HG03575 (cell line): ENCODE data around the gene TSNAXIP1.
"Not testable (repeated sequence)": the region's sequence is repeated elsewhere in the genome, so short reads cannot be mapped to it uniquely, and the experiment has no call there.

Experiments used
- ATAC-seq: cut with Tn5 transposase; IDR thresholded peaks from one replicate; pipeline ENCODE4 v1.9.1; 2021; ENCODE audit not compliant: unreplicated experiment, insufficient number of reproducible peaks, low FRiP score; ENCODE audit errors: extremely low read depth

Gene TSNAXIP1

GRCh38 chr16:67848118-67848517, 41.4 kb downstream of the TSNAXIP1 start:
- ATAC-seq, result no peak

GRCh38 chr16:67853670-67854069, 47.0 kb downstream of the TSNAXIP1 start:
- no peak for ATAC-seq

- ATAC-seq, result no peak
Observed at GRCh38 chr16:67855789-67856188, 49.1 kb downstream of the TSNAXIP1 start.

DNA sequence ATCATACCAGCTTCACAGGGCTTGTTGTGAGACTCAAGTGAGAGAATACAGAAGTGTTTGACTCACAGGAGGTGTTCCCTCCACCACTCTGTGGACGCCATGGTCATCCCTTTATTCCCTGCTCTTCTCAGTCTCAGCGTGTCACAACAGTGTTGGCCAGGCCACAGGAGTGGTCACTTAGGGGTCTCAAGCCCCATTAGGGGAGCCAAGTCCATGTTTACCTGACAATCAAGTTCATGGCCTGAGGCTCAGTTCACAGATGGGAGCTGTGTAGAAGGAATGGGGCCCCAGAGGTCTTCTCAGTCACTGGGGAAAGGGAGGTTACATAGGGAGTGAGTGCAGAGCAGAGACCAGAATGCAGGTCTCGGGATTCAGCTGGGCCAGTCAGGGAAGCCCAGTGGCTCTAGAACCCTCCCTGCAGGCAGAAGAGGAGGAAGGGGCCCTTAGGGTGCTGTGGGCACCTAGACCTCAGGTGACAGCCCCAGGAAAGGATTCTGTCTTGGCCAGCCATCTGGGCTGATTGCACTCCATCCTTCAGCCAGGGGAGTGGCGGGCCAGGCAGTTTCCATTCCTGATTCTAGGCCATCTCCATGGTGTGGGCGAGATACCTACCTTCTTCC, 50.3 kb downstream of the TSNAXIP1 start:
- ATAC-seq, result no peak

- ATAC-seq, result no peak
Observed at GRCh38 chr16:67857547-67858233, 51.0 kb downstream of the TSNAXIP1 start.

- ATAC-seq, result no peak
Observed at GRCh38 chr16:67858500-67858899, 51.8 kb downstream of the TSNAXIP1 start.

DNA sequence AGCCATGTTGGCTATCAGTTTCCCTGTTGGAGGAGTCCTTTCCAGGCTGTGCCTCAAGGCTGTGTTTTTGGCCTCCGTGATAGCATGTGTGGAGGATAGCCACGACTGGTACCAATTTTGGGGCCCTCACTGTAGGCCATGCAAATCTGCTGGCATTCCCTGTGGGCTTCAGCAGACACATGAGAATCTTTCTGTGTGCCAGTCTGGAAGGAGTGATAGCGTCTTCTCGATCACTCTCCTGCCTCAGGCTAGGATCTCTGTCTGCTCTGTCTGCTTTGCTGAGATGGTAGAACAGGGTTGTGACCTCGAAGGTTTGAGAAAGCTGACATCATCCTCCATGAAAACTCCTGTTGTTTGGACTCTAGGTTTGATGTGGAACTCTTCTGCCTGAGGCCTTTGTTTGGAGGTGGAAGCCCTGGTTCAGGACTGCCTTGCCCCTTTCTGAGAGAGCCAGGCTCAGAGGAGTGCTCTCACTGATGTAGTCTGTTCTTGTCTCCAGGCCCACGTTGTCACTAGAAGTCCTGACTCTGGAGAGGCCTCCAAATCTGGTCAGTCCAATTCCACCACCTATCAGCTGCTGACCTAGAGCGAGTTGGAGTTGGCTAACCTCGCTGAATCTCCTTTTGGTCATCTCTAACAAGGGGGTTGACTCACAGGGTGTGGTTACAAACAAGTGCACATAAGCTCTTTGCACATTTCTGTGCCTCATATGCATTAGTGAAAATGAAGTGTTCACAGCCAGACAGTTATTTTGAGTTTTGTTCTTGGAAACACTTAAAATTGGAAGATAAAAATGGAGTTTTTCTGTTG, 54.1 kb downstream of the TSNAXIP1 start:
- no peak for ATAC-seq

DNA sequence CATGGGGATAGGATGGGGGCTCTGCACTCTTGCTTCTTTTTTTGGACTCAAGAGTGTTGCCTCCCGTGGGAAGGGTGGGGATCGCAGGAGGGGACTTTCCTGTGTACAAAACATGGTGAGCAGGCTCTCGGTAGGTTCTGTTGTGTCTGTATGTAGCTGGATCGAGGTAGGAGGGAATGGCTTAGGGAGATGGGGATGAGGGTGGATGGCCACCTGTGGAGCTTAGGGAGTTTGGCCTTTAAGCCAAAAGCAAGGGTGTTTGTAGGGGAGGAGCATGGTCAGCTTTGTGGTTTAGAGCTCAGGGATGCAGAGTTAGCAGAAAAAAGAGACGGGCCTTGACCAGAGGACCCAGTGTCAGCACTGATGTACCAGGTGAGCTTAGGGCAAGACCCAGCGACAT, 55.2 kb downstream of the TSNAXIP1 start:
- ATAC-seq, result no peak

DNA sequence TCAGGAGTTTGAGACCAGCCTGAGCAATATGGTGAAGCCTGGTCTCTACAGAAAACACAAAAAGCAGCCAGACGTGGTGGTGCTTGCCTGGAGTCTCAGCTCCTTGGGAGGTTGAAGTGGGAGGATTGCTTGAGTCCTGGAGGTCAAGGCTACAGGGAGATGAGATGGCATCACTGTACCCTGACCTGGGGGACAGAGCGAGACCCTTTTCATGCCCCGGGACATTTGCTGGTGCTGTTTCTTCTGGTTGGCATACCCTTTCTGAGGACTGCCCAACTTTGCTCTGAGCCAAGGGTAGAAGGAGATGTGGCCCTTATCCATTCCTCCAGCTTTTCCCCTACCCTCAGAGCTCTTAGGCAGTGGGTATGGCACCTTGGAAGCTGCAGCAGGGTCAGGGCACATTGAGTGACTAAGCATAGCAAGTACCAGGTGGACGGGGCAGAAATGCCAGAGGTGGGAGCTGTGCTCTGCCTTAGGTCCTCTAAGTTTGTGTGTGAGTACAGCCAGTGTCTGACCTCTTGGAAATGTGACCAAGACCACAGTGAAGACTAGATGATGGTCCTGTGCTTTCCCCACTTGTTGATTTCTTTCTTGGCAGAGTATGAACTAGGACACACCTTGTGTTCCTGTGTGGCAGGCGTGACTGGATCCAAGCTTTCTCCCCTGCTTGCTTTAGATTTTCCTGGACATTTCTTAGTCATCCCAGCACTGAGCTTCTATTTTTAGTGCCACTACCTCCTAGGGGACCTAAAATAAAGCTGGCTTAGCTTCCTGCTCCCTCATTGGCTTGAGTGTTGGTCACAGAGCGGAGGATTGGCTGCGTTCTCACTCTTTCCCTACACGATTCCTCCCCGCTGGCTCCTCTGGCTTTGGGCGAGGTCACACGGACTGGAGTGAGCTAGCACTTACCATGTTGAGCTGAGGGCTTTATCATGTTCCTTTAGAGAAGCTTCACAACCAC, 56.2 kb downstream of the TSNAXIP1 start:
- ATAC-seq, result no peak

- not testable (repeated sequence) for ATAC-seq
Observed at GRCh38 chr16:67864044-67864443, 57.4 kb downstream of the TSNAXIP1 start.

DNA sequence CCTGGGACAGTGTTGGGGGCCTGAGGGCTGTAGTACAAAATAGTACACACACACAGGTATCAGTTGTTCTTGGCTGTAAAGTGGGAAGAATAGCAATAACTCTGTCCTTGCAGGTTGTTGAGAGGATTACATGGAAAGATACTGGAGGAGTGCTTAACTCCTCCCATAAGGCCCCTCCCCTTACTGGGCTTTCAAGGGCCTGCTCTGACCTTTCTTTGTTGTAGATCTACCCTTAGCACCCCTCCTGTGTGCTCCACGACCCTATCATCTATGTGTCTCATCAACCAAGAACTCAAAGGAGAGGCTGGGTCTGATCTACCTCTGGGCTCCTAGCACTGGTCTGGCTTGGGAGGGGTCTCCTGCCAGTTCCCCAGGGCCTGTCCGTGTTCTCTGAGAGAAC, 57.9 kb downstream of the TSNAXIP1 start:
- no peak for ATAC-seq

- ATAC-seq, result no peak
Observed at GRCh38 chr16:67865318-67865717, 58.6 kb downstream of the TSNAXIP1 start.

GRCh38 chr16:67868290-67868689, 61.6 kb downstream of the TSNAXIP1 start:
- ATAC-seq, result no peak

- ATAC-seq, result no peak
Observed at GRCh38 chr16:67869653-67870052, 63.0 kb downstream of the TSNAXIP1 start.

DNA sequence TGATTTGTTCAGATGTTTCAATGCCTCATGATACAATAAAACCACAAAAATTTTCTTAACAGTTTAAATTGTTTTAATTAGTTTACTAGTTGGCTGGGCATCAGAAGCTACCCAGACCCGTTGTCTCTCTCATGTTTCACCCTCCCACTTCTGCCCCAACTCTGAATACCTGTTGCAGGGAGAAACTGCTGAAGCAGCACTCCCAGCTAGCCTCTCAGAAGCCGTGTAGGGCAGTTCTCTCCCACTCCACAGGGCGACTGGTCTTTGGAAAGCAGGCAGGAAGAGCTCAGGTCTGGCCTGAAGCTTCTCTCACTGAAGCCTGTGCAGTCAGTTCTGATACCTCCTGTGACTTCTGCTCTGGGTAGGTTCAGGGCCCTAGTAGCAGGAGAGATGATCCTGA, 64.6 kb downstream of the TSNAXIP1 start:
- no peak for ATAC-seq

DNA sequence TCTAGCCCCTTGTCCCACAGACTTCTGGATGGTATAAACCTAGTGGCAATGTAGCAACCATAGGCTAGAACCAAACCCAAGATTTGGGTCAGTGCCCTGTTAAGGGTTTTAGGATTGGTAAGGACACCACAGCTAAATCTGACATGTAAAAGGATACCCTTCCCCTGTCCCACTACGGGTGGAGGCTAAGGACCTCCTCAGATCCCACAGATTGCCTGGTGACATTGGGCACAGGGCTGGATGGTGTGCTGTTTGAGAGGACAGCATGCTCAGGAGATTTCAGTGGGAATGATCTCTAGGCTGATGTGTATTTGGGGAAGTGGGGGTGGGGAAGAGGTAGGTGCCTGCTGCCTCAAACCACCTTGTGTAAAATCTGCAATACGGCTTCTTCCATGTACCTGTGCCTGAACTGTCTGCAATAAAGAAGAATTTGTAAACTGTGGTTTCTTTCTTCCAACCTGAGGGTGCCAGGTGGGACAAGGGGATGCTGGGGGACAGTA, 65.5 kb downstream of the TSNAXIP1 start:
- ATAC-seq, result no peak

GRCh38 chr16:67872631-67873434, 66.1 kb downstream of the TSNAXIP1 start, which contains the start of gene EDC4:
TSS of gene EDC4 (plus strand) at chr16:67873052. CDS start at chr16:67873262, 210 bp downstream.
- no peak for ATAC-seq
